Femur (tissue), 1 donor: ENCODE measurements around the gene TMEM119.
A peak's percentile ranks its signal among the peaks of the same experiment; 100 is the strongest.
"Not testable (repeated sequence)": the region's sequence is repeated elsewhere in the genome, so short reads cannot be mapped to it uniquely, and the experiment has no call there.

Source experiments
- DNase-seq: peaks from one replicate; pipeline ENCODE4 v3.0.0-alpha.2; 2017

The TMEM119 gene

GRCh38 chr12:108563136-108563803 lies 34.6 kb downstream of the TMEM119 start:
- DNase-seq: peak; percentile 91

GRCh38 chr12:108562348-108563135 lies 35.3 kb downstream of the TMEM119 start, which contains the start of gene ISCU:
Gene ISCU, plus strand, starts transcription at chr12:108562596. Its CDS starts 27 bp downstream, at chr12:108562623.
- DNase-seq: peak; percentile 99

DNA sequence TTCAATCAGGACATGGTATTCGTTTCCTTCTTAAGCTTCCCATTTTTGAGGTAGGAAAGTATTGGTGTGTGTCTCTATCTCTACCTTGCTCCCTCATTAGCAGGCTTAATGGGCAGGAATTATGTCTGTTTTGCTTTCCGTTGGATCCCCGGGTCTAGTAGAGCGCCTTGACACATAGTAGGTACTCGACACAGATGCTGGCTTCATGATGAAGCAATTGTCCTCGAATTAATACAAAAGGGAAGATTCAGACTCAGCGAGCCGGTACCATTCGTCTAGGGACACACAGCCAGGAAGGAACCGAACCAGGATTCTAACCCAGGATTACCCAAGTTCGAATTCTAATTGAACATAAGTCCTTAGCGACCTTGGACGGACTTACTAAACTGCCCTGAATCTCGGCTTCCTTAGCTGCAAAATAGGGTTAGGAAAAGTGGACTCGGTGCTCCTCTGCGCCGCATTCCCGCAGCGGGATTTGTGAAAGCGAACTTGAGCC lies 36.0 kb downstream of the TMEM119 start:
- no peak for DNase-seq

GRCh38 chr12:108560752-108561719 lies 36.8 kb downstream of the TMEM119 start, which contains the start of gene SART3:
Gene SART3, minus strand, starts transcription at chr12:108561173. Its CDS starts 19 bp downstream, at chr12:108561154.
- DNase-seq: peak; percentile 89

DNA sequence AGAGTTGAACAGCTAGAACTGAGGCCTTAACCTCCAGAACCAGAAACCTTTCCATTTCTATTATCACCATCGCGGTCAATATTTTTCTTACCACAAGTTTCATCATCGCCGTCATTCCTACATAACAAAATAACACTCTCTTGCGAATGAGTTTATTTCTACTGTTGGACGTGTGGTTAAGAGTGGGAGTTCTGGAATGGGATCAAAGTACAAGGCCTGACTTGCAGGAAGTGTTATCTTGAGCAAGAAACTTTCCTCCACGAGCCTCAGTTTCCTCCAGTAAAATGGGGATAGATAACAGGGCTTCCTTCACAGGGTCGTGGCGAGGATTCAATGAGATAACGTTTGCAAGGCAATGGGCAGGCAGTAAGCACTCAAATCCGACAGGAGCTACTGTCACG lies 37.6 kb downstream of the TMEM119 start:
- no peak for DNase-seq

- DNase-seq: no peak
These were observed 38.1 kb downstream of the TMEM119 start for GRCh38 chr12:108559748-108560147.

DNA sequence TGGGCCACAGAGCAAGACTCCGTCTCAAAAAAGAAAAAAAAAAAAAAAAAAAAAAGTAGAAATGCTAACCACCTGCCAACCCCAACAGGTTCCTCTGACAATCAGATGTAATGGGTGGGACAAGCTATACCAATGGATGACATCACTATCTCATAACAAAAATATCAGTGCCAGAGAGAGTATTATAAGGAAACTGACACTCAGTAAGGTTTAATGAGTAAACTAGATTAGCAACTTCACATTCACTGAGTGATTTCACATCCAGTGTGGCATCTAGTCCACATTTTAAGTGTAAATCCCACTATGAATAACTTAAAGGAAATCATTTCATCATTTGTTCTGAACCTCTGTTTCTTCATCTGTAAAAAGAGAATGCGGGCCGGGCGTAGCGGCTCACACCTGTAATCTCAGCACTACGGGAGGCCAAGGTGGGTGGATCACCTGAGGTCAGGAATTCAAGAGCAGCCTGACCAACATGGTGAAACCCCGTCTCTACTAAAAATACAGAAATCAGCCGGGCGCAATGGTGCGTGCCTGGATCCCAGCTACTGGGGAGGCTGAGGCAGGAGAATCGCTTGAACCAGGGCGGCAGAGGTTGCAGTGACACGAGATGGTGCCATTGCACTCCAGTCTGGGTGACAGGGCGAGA lies 38.8 kb downstream of the TMEM119 start:
- no peak for DNase-seq

DNA sequence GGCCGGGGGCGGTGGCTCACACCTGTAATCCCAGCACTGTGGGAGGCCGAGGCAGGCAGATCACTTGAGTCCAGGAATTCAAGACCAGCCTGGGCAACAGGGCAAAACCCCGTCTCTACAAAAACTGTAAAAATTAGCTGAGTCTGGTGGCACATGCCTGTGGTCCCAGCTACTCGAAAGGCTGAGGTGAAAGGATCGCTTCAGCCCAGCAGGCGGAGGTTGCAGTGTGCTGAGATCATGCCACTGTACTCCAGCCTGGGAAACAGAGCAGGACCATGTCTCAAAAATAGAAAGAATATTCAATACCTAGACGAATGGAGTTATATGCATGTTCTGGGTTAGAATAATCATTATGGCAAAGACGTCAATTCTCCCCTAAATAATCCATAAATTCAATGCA lies 42.5 kb downstream of the TMEM119 start:
- DNase-seq: not testable (repeated sequence)

GRCh38 chr12:108553799-108554198 lies 44.1 kb downstream of the TMEM119 start:
- no peak for DNase-seq

GRCh38 chr12:108551535-108551934 lies 46.3 kb downstream of the TMEM119 start:
- DNase-seq: no peak

DNA sequence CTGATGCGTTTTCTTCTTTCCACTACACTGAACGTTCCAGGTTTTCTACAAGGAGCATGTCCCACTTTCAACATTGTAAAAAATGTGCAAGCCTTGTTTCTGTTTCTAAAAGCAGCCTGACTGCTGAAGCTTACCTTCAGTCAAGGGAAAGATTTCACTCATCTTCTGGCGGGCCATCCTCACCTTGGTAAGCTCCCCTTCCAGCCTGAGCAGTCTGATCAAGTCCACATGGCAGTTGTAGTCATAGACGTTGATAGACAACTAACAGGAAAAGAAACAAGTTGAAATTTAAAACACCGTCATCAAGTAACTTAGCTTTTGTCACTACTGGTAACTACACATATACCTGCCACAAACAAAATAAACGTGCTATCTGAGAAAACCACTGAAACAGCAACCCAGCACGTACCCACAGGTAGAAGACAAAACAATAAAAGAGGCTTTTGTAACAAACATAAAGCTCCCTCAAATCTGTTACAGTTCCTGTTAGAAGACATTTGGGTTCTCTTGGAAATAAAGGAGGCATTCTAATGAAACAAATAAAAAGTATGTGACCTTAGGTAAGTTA lies 48.8 kb downstream of the TMEM119 start:
- DNase-seq: no peak

DNA sequence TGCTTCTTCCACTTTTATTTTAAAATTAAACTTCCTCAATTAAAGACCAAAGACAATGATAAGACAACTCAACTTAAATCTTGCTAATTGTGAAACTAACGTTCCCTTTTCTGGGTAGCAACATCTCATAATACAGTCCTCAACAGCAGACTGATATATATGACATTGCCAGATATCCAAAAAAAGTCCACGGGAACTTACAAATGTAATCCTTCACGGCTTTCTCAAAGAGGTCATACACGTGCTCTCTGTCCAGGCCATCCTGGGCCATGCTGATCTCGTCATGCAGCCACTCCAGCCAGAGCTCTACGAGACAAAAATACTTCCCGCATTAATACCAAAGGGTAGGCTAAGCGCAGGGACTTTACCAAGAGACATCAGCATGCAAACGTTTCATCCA lies 50.2 kb downstream of the TMEM119 start:
- DNase-seq: no peak

DNA sequence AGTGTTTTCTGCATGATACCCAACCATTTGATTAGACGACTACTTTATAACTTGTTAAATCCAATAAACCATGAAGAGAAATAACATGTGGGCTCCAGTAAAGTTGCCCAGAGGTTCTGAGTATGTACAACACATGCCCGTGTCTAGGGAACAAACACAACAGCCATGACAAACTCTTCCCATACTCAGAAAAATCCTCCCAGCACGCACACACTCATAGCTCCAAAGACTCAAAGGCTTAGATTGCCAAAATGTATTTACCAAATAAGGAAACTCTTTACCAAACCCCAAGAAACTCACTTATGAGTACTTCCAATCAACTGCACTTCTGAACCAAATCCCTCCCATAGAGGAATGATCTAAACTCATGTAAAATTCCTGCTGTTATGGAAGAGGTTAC lies 54.2 kb downstream of the TMEM119 start:
- DNase-seq: no peak

GRCh38 chr12:108542320-108542719 lies 55.6 kb downstream of the TMEM119 start:
- DNase-seq: no peak
